CD14-positive monocyte (primary cell): ENCODE data around the gene KAZALD1. TPM values are rescaled to one million over a fixed set of nuclear protein-coding genes. Genes with fewer than 3 reads are reported as not detected.

Source experiments
- DNase-seq, 3 donors: peaks; one replicate each; pipeline ENCODE4 v3.0.0-alpha.2; 2011 to 2022
- H2AFZ ChIP-seq: 2 replicates; pipeline ENCODE4 v1.6.0; 2012; ENCODE audit warnings: mild to moderate bottlenecking, low read depth, low read length, inconsistent platforms; ENCODE audit not compliant: insufficient read depth, poor library complexity, severe bottlenecking
- H3K27ac ChIP-seq, 2 donors: 1 replicate in 1 of 2; 2 replicates in 1 of 2; pipeline ENCODE4 v1.5.1; 2012 to 2013; ENCODE audit warnings: low read length in 2 of 2, control low read depth in 1 of 2, inconsistent platforms in 1 of 2, low read depth in 1 of 2, mild to moderate bottlenecking in 1 of 2
- H3K27me3 ChIP-seq, 2 donors: one replicate each; pipeline versions ENCODE4 v1.6.0 to v1.6.1; 2011 to 2013; ENCODE audit warnings: low read length in 2 of 2; ENCODE audit not compliant: control insufficient read depth in 2 of 2, insufficient read depth in 2 of 2
- H3K36me3 ChIP-seq, 2 donors: replicated peaks in 1 of 2; 1 replicate in 1 of 2; 2 replicates in 1 of 2; pipeline versions ENCODE4 v1.5.1 to v1.6.1; 2012 to 2013; ENCODE audit warnings: low read length in 2 of 2, control low read depth in 1 of 2, inconsistent platforms in 1 of 2, mild to moderate bottlenecking in 1 of 2; ENCODE audit not compliant: insufficient read depth in 2 of 2, control insufficient read depth in 1 of 2
- H3K4me1 ChIP-seq, 2 donors: 1 replicate in 1 of 2; 2 replicates in 1 of 2; pipeline versions ENCODE4 v1.5.1 to v1.6.1; 2012 to 2013; ENCODE audit warnings: low read length in 2 of 2, control low read depth in 1 of 2, inconsistent platforms in 1 of 2, mild to moderate bottlenecking in 1 of 2, moderate library complexity in 1 of 2; ENCODE audit not compliant: insufficient read depth in 2 of 2, control insufficient read depth in 1 of 2
- H3K4me2 ChIP-seq: replicated peaks from 2 replicates; pipeline ENCODE3; 2012; ENCODE audit warnings: low read length, moderate library complexity, mild to moderate bottlenecking; ENCODE audit not compliant: poor library complexity, severe bottlenecking; ENCODE audit errors: extremely low read depth
- H3K4me3 ChIP-seq, 3 experiments: fragments of 200-600 bp in 1 of 3; sonication (generic) in 1 of 3; replicated peaks in 1 of 3; 1 replicate in 2 of 3; 2 replicates in 1 of 3; pipeline ENCODE4 v1.5.1; 2011 to 2013; ENCODE audit warnings: low read length in 3 of 3, mild to moderate bottlenecking in 3 of 3, control low read depth in 2 of 3, low read depth in 2 of 3, inconsistent platforms in 1 of 3, moderate library complexity in 1 of 3
- H3K79me2 ChIP-seq: 2 replicates; pipeline ENCODE4 v1.6.0; 2012; ENCODE audit warnings: mild to moderate bottlenecking, control low read depth, inconsistent platforms, low read length, moderate library complexity; ENCODE audit not compliant: insufficient read depth
- H3K9ac ChIP-seq: 2 replicates; pipeline ENCODE4 v1.6.0; 2017; ENCODE audit warnings: low read length, mild to moderate bottlenecking; ENCODE audit not compliant: insufficient read depth, poor library complexity, severe bottlenecking
- H3K9me3 ChIP-seq, 2 donors: replicated peaks in 1 of 2; 1 replicate in 1 of 2; 2 replicates in 1 of 2; pipeline versions ENCODE4 v1.5.1 to v1.6.1; 2012 to 2013; ENCODE audit warnings: low read length in 2 of 2, control low read depth in 1 of 2; ENCODE audit not compliant: control insufficient read depth in 1 of 2, insufficient read depth in 1 of 2
- H4K20me1 ChIP-seq: 2 replicates; pipeline ENCODE4 v1.6.0; 2012; ENCODE audit warnings: mild to moderate bottlenecking, low read length, control low read depth, moderate library complexity; ENCODE audit not compliant: insufficient read depth
- H3K27ac Mint-ChIP-seq, 7 donors: one replicate each; pipeline ENCODE4 v1.8.0; 2020; ENCODE audit warnings: mild to moderate bottlenecking in 7 of 7, mixed read lengths in 7 of 7, moderate library complexity in 6 of 7, inconsistent platforms in 2 of 7
- H3K27me3 Mint-ChIP-seq, 3 donors: one replicate each; pipeline ENCODE4 v1.8.0; 2021 to 2022; ENCODE audit warnings: low read depth in 3 of 3, mild to moderate bottlenecking in 3 of 3, mixed read lengths in 3 of 3, moderate library complexity in 3 of 3, inconsistent platforms in 1 of 3
- H3K36me3 Mint-ChIP-seq, 2 donors: one replicate each; pipeline ENCODE4 v1.8.0; 2020; ENCODE audit warnings: mixed read lengths in 2 of 2, inconsistent platforms in 1 of 2, mild to moderate bottlenecking in 1 of 2
- H3K4me1 Mint-ChIP-seq: one replicate; pipeline ENCODE4 v1.8.0; 2020; ENCODE audit warnings: mild to moderate bottlenecking, mixed read lengths
- H3K4me3 Mint-ChIP-seq, 2 donors: one replicate each; pipeline ENCODE4 v1.8.0; 2020; ENCODE audit warnings: mild to moderate bottlenecking in 2 of 2, mixed read lengths in 2 of 2, moderate library complexity in 1 of 2
- H3K9me3 Mint-ChIP-seq, 7 donors: one replicate each; pipeline ENCODE4 v1.8.0; 2020 to 2022; ENCODE audit warnings: mixed read lengths in 7 of 7, mild to moderate bottlenecking in 6 of 7, moderate library complexity in 6 of 7, inconsistent platforms in 2 of 7
- WGBS: methylation state at CpG from one replicate; pipeline ENCODE4 v1.1.5; 2013; ENCODE audit warnings: missing lambda C conversion rate; ENCODE audit not compliant: insufficient coverage; 5-methylcytosine and 5-hydroxymethylcytosine counted together
- intact Hi-C, 2 donors: fragments of 100-400 bp; cut with micrococcal nuclease; formaldehyde crosslinking; loops; one replicate each; pipeline versions ENCODE4 v1.15.0 to v1.15.1; 2023
- polyA plus RNA-seq, 3 donors: library from polyadenylated mRNA; depleted of rRNA in 1 of 3; unstranded in 2 of 3; stranded (reverse) in 1 of 3; fragments of 300-500 nt in 2 of 3; fragments of >200 nt in 1 of 3; fragmentation: Illumina TruSeq in 2 of 3; gene quantifications; 1 replicate in 2 of 3; 2 replicates in 1 of 3; pipeline ENCODE4 v1.2.3, GENCODE V29; 2012 to 2021
- TF ChIP-seq, protein P1 (sequence below): fragments of 200-600 bp; IDR thresholded peaks from one replicate; pipeline ENCODE4 v1.8.0; 2022; ENCODE audit warnings: antibody characterized with exemption, mild to moderate bottlenecking

The KAZALD1 gene
- polyA plus RNA-seq, 3 donors: 0.15 to 6.6 (median 0.53) TPM

DNA sequence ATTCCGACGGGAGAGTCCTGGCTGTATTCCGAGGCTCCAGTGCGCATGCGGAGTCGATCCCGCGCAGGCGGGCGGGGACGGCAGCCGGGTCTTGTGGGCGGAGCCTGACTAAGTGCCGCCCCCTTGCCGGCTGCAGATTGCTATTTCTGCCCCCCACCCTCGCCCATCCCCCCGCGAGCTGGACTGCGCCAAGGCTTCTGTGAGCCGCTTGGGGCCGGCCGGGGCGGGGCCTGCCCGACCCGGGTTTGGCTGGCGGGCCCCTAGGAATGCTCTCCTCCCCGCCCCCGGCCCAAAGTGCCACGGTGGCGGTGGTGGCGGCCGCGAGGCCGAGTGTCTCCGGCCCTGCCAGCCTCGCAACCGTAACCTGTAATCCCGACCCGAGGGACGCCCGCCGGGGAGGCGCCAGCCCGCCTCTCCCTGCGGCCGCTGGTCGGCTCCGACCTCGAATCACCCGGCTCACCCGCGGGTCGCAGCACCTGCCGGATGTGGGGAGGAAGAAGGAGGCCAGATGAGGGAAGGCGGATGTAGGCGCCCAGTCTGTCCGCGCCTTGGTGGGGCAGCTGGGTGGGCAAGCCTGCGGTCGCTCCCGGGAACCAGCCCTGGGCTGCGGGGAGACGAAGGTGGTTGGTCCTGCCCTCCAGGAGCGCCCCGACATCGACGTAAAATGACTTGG is 702 bp upstream of the KAZALD1 start:
- Histone ChIP-seq H3K27me3 (peaks cover 6 to 47% of the 10 kb centered on the region in 2 donors), H3K4me3 (peak overlapping the region; percentile 86 to 93 (median 87)), H3K4me2 (peak overlapping the region; percentile 95), H2AFZ (peak overlapping the region; percentile 97), H3K27ac (peak overlapping the region; percentile 82 to 93), H4K20me1 (no peaks in the 10 kb centered on the region), H3K9ac (peak overlapping the region; percentile 84), H3K36me3 (peaks cover 0 to 3% of the 10 kb centered on the region in 2 donors), H3K9me3 (no peaks in the 10 kb centered on the region), H3K4me1 (peaks cover 50 to 62% of the 10 kb centered on the region in 2 donors), H3K79me2 (peaks cover 29% of the 10 kb centered on the region)
- DNase-seq: peak; percentile 29 to 33 (median 31)
- Mint-ChIP-seq H3K36me3 (peaks cover 12 to 31% of the 10 kb centered on the region in 2 donors), H3K4me1 (peaks cover 54% of the 10 kb centered on the region), H3K27me3 (peaks cover 43 to 49% (median 45%) of the 10 kb centered on the region in 3 donors), H3K9me3 (peaks cover 0 to 6% (median 1%) of the 10 kb centered on the region in 7 donors), H3K27ac (peak overlapping the region; percentile 88 to 98 (median 96)), H3K4me3 (peak overlapping the region; percentile 87 to 92)
- TF ChIP-seq, protein P1, sequence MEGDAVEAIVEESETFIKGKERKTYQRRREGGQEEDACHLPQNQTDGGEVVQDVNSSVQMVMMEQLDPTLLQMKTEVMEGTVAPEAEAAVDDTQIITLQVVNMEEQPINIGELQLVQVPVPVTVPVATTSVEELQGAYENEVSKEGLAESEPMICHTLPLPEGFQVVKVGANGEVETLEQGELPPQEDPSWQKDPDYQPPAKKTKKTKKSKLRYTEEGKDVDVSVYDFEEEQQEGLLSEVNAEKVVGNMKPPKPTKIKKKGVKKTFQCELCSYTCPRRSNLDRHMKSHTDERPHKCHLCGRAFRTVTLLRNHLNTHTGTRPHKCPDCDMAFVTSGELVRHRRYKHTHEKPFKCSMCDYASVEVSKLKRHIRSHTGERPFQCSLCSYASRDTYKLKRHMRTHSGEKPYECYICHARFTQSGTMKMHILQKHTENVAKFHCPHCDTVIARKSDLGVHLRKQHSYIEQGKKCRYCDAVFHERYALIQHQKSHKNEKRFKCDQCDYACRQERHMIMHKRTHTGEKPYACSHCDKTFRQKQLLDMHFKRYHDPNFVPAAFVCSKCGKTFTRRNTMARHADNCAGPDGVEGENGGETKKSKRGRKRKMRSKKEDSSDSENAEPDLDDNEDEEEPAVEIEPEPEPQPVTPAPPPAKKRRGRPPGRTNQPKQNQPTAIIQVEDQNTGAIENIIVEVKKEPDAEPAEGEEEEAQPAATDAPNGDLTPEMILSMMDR: no peak
- intact Hi-C loops: loop anchor here in 1 of 2 donors (1.0 kb wide), 2 partner anchors 7 to 10 kb away; no protein-coding TSS in a partner anchor
- WGBS: under 1% methylated on average over 60 of the region's 67 CpGs

- H3K27me3 Mint-ChIP-seq: peaks cover 54 to 63% (median 56%) of the 10 kb centered on the region in 3 donors
- peak overlapping the region; percentile 95 for H3K4me2 ChIP-seq
- peaks cover 0 to 7% (median 2%) of the 10 kb centered on the region in 7 donors for H3K9me3 Mint-ChIP-seq
- peaks cover 23% of the 10 kb centered on the region for H3K79me2 ChIP-seq
- TF ChIP-seq, protein P1: peak; percentile 75
- intact Hi-C loops: no loop called here
- H3K36me3 Mint-ChIP-seq: peaks cover 7 to 29% of the 10 kb centered on the region in 2 donors
- H4K20me1 ChIP-seq: no peaks in the 10 kb centered on the region
- H3K27ac Mint-ChIP-seq: peak overlapping the region in 1 of 7 donors; percentile 30
- WGBS: 3% methylated on average over 58 of the region's 63 CpGs
- peaks cover 66% of the 10 kb centered on the region for H3K4me1 Mint-ChIP-seq
- H3K27me3 ChIP-seq: peaks cover 10 to 60% of the 10 kb centered on the region in 2 donors
- peak; percentile 46 to 55 (median 48) for DNase-seq
- peaks cover 63 to 76% of the 10 kb centered on the region in 2 donors for H3K4me1 ChIP-seq
- H3K27ac ChIP-seq: no peak overlapping the region
- H3K4me3 ChIP-seq: peak overlapping the region in 1 of 3 experiments; percentile 93
- peak overlapping the region; percentile 61 to 88 for H3K4me3 Mint-ChIP-seq
- H3K36me3 ChIP-seq: no peaks in the 10 kb centered on the region
- H3K9me3 ChIP-seq: no peaks in the 10 kb centered on the region
- H2AFZ ChIP-seq: peak overlapping the region; percentile 78
- peak overlapping the region; percentile 12 for H3K9ac ChIP-seq
Observed at GRCh38 chr10:101062232-101063049, 652 bp downstream of the KAZALD1 start.
